Mesendoderm (in vitro differentiated cells): Measurements from ENCODE around the gene SRSF3.

Experiments
- DNase-seq: peaks from one replicate; pipeline ENCODE4 v3.0.0; 2013
- H2AK5ac ChIP-seq: 2 replicates; pipeline ENCODE4 v1.6.1; 2013; ENCODE audit warnings: low read length, inconsistent platforms
- H2BK120ac ChIP-seq: 2 replicates; pipeline ENCODE4 v1.6.1; 2013; ENCODE audit warnings: low read depth, mild to moderate bottlenecking, low read length, moderate library complexity, mixed read lengths
- H2BK15ac ChIP-seq: replicated peaks from 2 replicates; pipeline ENCODE4 v1.6.1; 2013; ENCODE audit warnings: low read depth, mild to moderate bottlenecking, moderate library complexity
- H2BK5ac ChIP-seq: 2 replicates; pipeline ENCODE4 v1.6.1; 2013; ENCODE audit warnings: low read length, inconsistent platforms
- H3K18ac ChIP-seq: 2 replicates; pipeline ENCODE4 v1.6.1; 2013; ENCODE audit warnings: mild to moderate bottlenecking, low read length, mixed read lengths
- H3K23ac ChIP-seq: one replicate; pipeline ENCODE4 v1.6.1; 2013; ENCODE audit warnings: low read length
- H3K27ac ChIP-seq: 2 replicates; pipeline ENCODE4 v1.5.1; 2013; ENCODE audit warnings: low read depth, mild to moderate bottlenecking, inconsistent platforms, low read length, moderate library complexity
- H3K27me3 ChIP-seq: 2 replicates; pipeline ENCODE4 v1.6.1; 2013; ENCODE audit warnings: low read length, control low read depth, mild to moderate bottlenecking, inconsistent platforms; ENCODE audit not compliant: insufficient read depth, poor library complexity
- H3K36me3 ChIP-seq: 2 replicates; pipeline ENCODE4 v1.6.1; 2013; ENCODE audit warnings: low read length, inconsistent platforms; ENCODE audit not compliant: control insufficient read depth, insufficient read depth
- H3K4ac ChIP-seq: one replicate; pipeline ENCODE4 v1.6.1; 2013; ENCODE audit warnings: low read depth, mild to moderate bottlenecking, low read length, moderate library complexity
- H3K4me1 ChIP-seq: 2 replicates; pipeline ENCODE4 v1.6.1; 2013; ENCODE audit warnings: low read depth, low read length, inconsistent platforms; ENCODE audit not compliant: control insufficient read depth
- H3K4me2 ChIP-seq: 2 replicates; pipeline ENCODE4 v1.6.1; 2013; ENCODE audit warnings: low read length
- H3K4me3 ChIP-seq: 2 replicates; pipeline ENCODE4 v1.5.1; 2013; ENCODE audit warnings: mild to moderate bottlenecking, low read length
- H3K56ac ChIP-seq: one replicate; pipeline ENCODE4 v1.6.1; 2013; ENCODE audit warnings: low read length
- H3K79me1 ChIP-seq: 2 replicates; pipeline ENCODE4 v1.6.1; 2013; ENCODE audit warnings: low read length, inconsistent platforms
- H3K79me2 ChIP-seq: 2 replicates; pipeline ENCODE4 v1.6.1; 2013; ENCODE audit warnings: mild to moderate bottlenecking, low read length; ENCODE audit not compliant: control insufficient read depth, insufficient read depth
- H3K9ac ChIP-seq: 2 replicates; pipeline ENCODE4 v1.6.1; 2013; ENCODE audit warnings: low read length, inconsistent platforms
- H4K5ac ChIP-seq: one replicate; pipeline ENCODE4 v1.6.1; 2013; ENCODE audit warnings: low read length
- H4K8ac ChIP-seq: one replicate; pipeline ENCODE4 v1.6.1; 2013; ENCODE audit warnings: low read depth, mild to moderate bottlenecking, control low read depth, low read length, moderate library complexity
- WGBS: extraction: QIAGEN DNeasy Blood & Tissue Kit; methylation state at CpG from one replicate; pipeline ENCODE4 v1.1.7; 2013; ENCODE audit warnings: low lambda C conversion rate, missing lambda C conversion rate; ENCODE audit not compliant: insufficient coverage; ENCODE audit errors: extremely low coverage; 5-methylcytosine and 5-hydroxymethylcytosine counted together

Gene SRSF3

DNA sequence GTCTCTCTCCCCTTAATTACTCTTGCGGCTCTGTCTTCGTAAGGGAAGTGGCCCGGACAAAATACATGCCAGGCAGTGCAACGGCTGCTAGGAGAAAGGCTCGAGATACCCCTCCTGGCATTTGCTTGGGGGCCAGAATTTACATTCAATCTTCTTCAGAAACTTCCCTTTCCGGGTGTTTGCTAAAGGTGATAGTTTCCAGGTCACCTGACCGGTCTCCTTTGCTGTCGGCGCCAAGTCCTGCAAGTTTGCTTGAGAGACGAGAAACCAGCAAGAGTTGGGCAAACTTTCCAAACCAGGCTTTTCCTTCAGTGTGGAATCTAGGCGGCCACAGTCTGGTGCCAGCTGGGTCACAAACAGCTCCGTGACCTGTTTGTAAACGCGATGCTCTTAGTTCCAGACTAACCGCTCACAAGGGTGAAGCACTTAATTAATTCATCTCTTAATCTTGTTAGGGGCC, 563 bp upstream of the SRSF3 start:
- Histone ChIP-seq H3K56ac (peak overlapping the region; percentile 99), H3K4me2 (peak overlapping the region; percentile 99), H3K27ac (peak overlapping the region; percentile 98), H3K9ac (peak overlapping the region; percentile 96), H2BK5ac (peak overlapping the region; percentile 92), H4K8ac (no peak overlapping the region), H2AK5ac (peak overlapping the region; percentile 43), H4K5ac (peak overlapping the region; percentile 87), H3K18ac (peak overlapping the region; percentile 93), H2BK15ac (peak overlapping the region; percentile 42), H3K4me3 (peak overlapping the region; percentile 73), H3K79me1 (no peaks in the 10 kb centered on the region), H3K27me3 (no peaks in the 10 kb centered on the region), H3K79me2 (peaks cover 46% of the 10 kb centered on the region), H2BK120ac (peak overlapping the region; percentile 65), H3K4ac (peak overlapping the region; percentile 71), H3K23ac (no peak overlapping the region), H3K4me1 (peaks cover under 1% of the 10 kb centered on the region), H3K36me3 (peaks cover 10% of the 10 kb centered on the region)
- WGBS = no CpG with 5 or more reads among the region's 15 CpGs
- peak; percentile 90 for DNase-seq

DNA sequence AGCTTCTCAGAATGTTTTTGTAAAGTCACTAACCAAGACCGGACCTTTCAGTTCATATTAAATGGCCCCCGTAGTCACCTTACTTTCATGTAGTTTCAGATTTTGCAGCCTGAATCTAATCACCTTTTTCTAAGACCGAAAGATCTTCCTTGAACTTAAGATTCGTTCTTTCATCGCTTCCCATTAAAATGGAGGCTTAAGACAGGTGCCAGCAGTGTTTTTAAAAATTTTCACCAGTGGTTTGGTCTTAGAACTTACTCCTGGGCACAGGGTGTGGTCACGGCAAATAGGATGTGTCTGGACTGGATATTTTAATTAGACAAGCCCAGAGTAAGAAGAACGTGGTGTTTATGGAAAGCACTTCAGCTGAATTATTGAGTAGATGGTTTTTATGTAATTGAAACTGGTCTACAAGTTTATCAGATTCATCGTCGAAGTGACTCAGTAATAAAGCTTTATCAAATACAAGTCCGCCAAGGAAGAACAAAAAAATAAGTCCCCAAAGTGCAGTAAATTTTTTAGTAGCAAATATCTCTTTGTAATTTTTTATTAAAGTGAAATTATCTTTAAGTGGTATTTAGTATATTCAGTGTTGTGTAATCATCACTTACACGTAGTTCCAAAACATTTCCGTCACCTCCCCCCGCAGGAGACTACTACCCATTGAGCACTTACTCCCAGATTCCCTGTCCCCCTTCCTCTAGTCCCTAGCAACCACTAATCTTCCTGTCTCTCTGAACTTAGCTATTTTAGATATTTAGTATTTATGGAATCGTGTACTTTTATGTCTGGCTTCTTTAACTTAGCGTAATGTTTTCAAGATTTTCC, 868 bp downstream of the SRSF3 start:
- peaks cover 2% of the 10 kb centered on the region for H3K4me1 ChIP-seq
- WGBS = no CpG with 5 or more reads among the region's 15 CpGs
- H3K27ac ChIP-seq = peak overlapping the region; percentile 98

DNA sequence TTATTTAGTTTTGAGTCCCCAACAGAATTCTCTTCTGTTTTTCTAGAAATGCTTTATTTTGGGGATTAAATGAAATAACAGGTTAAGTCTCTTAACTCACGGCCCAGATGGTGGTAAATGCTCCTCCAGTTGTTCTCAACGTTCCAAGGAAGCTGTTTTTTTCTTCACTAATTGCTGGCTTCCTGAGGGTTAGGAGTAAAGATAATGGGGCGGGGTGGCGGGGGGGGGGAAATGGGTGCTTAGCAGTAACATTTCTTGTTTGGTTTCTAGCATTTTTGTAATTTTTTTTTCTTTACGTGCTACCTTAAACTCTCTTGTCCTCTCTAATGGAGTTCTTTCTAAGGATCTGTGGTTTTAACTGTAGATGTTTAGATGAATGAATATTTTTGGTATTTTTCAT, 2.2 kb downstream of the SRSF3 start:
- Histone ChIP-seq H3K4me1 (peaks cover 4% of the 10 kb centered on the region), H4K5ac (no peak overlapping the region), H2BK15ac (no peak overlapping the region), H3K79me2 (peaks cover 73% of the 10 kb centered on the region), H4K8ac (no peak overlapping the region), H3K4me2 (peak overlapping the region; percentile 90), H2AK5ac (no peak overlapping the region), H2BK5ac (no peak overlapping the region), H3K23ac (no peak overlapping the region), H3K27me3 (no peaks in the 10 kb centered on the region), H3K36me3 (peaks cover 22% of the 10 kb centered on the region), H3K4ac (no peak overlapping the region), H3K79me1 (peaks cover 4% of the 10 kb centered on the region), H3K4me3 (peak overlapping the region; percentile 97), H3K18ac (no peak overlapping the region), H3K56ac (peak overlapping the region; percentile 85), H3K9ac (peak overlapping the region; percentile 91), H3K27ac (no peak overlapping the region), H2BK120ac (no peak overlapping the region)
- DNase-seq = no peak
- no CpG with 5 or more reads among the region's 5 CpGs for WGBS

More for the DNA sequence above, 868 bp downstream of the SRSF3 start:
- no peak overlapping the region for H3K4me2 ChIP-seq
- peak overlapping the region; percentile 85 for H3K56ac ChIP-seq
- no peak overlapping the region for H2BK5ac ChIP-seq
- peak overlapping the region; percentile 72 for H4K5ac ChIP-seq
- H2BK15ac ChIP-seq = no peak overlapping the region
- no peaks in the 10 kb centered on the region for H3K27me3 ChIP-seq
- peak overlapping the region; percentile 97 for H3K4ac ChIP-seq
- peak; percentile 68 for DNase-seq
- peaks cover 60% of the 10 kb centered on the region for H3K79me2 ChIP-seq
- peak overlapping the region; percentile 91 for H4K8ac ChIP-seq
- H2BK120ac ChIP-seq = no peak overlapping the region
- H3K36me3 ChIP-seq = peaks cover 15% of the 10 kb centered on the region
- peak overlapping the region; percentile 91 for H3K9ac ChIP-seq
- no peak overlapping the region for H2AK5ac ChIP-seq
- H3K23ac ChIP-seq = no peak overlapping the region
- peak overlapping the region; percentile 88 for H3K18ac ChIP-seq
- H3K79me1 ChIP-seq = peaks cover 2% of the 10 kb centered on the region
- H3K4me3 ChIP-seq = peak overlapping the region; percentile 97

DNA sequence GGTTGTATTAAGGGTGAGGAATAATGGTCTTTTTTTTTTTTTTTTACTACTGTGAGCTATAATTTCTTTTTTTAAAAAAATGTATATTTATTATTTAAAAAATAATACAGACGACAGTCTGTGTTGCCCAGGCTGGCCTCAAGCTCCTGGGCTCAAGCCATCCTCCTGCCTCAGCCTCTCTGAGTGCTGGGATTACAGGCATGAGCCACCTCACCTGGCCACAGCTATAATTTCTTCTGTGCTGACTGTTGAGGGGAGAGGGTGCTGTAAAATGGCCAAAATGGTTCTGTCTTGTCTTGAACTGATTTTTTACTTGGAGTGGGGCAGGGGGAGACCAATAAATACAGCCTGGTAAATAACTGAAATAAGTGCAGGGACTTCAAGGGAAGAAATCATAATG, 3.6 kb downstream of the SRSF3 start:
- no peak overlapping the region for H3K18ac ChIP-seq
- WGBS = no CpG with 5 or more reads among the region's 1 CpG
- no peak overlapping the region for H2BK5ac ChIP-seq
- H3K4ac ChIP-seq = no peak overlapping the region
- peaks cover 83% of the 10 kb centered on the region for H3K79me2 ChIP-seq
- no peak overlapping the region for H2BK120ac ChIP-seq
- no peaks in the 10 kb centered on the region for H3K27me3 ChIP-seq
- H3K9ac ChIP-seq = peak overlapping the region; percentile 91
- H3K4me3 ChIP-seq = peak overlapping the region; percentile 5
- no peak overlapping the region for H3K27ac ChIP-seq
- H4K8ac ChIP-seq = no peak overlapping the region
- peaks cover 23% of the 10 kb centered on the region for H3K36me3 ChIP-seq
- H2AK5ac ChIP-seq = no peak overlapping the region
- H3K23ac ChIP-seq = no peak overlapping the region
- H3K4me2 ChIP-seq = peak overlapping the region; percentile 90
- no peak overlapping the region for H2BK15ac ChIP-seq
- no peak for DNase-seq
- peaks cover 4% of the 10 kb centered on the region for H3K79me1 ChIP-seq
- no peak overlapping the region for H4K5ac ChIP-seq
- H3K56ac ChIP-seq = peak overlapping the region; percentile 50
- peaks cover 4% of the 10 kb centered on the region for H3K4me1 ChIP-seq

DNA sequence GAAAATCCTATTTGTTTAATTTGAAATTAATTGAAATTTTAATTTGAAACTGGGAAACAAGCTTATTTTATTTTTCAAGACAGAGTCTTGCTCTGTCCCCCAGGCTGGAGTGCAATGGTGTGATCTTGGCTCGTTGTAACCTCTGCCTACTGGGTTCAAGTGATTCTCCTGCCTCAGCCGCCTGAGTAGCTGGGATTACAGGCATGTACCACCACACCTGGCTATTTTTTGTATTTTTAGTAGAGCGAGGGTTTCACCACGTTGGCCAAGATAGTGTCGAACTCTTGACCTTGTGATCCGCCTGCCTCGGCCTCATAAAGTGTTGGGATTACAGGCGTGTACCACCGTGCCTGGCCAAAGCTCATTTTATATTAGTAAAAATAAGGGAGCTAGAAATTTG, 4.2 kb downstream of the SRSF3 start:
- H2BK120ac ChIP-seq = no peak overlapping the region
- peaks cover 4% of the 10 kb centered on the region for H3K4me1 ChIP-seq
- no peak overlapping the region for H2BK5ac ChIP-seq
- H3K27me3 ChIP-seq = no peaks in the 10 kb centered on the region
- H3K23ac ChIP-seq = no peak overlapping the region
- H3K79me1 ChIP-seq = peaks cover 4% of the 10 kb centered on the region
- H2BK15ac ChIP-seq = no peak overlapping the region
- H3K18ac ChIP-seq = no peak overlapping the region
- no CpG with 5 or more reads among the region's 9 CpGs for WGBS
- no peak overlapping the region for H3K4ac ChIP-seq
- H3K4me3 ChIP-seq = no peak overlapping the region
- no peak overlapping the region for H3K27ac ChIP-seq
- no peak overlapping the region for H2AK5ac ChIP-seq
- peaks cover 24% of the 10 kb centered on the region for H3K36me3 ChIP-seq
- H3K9ac ChIP-seq = peak overlapping the region; percentile 22
- DNase-seq = no peak
- no peak overlapping the region for H4K8ac ChIP-seq
- no peak overlapping the region for H4K5ac ChIP-seq
- peaks cover 88% of the 10 kb centered on the region for H3K79me2 ChIP-seq
- no peak overlapping the region for H3K56ac ChIP-seq
- H3K4me2 ChIP-seq = peak overlapping the region; percentile 3
